Upper lobe of left lung (tissue), 4 donors: ENCODE data around the gene PLSCR3.

Source experiments
- CTCF ChIP-seq, 6 experiments: fragments of 450-650 bp in 4 of 6; fragments of 200-600 bp in 2 of 6; sonication (generic) in 2 of 6; IDR thresholded peaks; one replicate each; pipeline ENCODE4 v1.5.1; 2016 to 2019; ENCODE audit warnings: antibody characterized with exemption in 6 of 6
- EP300 ChIP-seq, 4 donors: sonication (generic); formaldehyde crosslinking; IDR thresholded peaks; one replicate each; pipeline ENCODE4 v1.5.1; 2017; ENCODE audit warnings: antibody characterized with exemption in 4 of 4, control low read depth in 2 of 4
- POLR2A ChIP-seq, 4 donors: fragments of 450-650 bp; IDR thresholded peaks; one replicate each; pipeline ENCODE4 v1.5.1; 2016 to 2017; ENCODE audit warnings: antibody characterized with exemption in 4 of 4, mild to moderate bottlenecking in 2 of 4
- POLR2AphosphoS5 ChIP-seq, 2 donors: sonication (generic); formaldehyde crosslinking; IDR thresholded peaks; one replicate each; pipeline ENCODE4 v1.5.1; 2017; ENCODE audit warnings: antibody characterized with exemption in 2 of 2

GRCh38 chr17:7379134-7379533 lies 15.2 kb downstream of the PLSCR3 start:
- no peak for TF ChIP-seq CTCF (IDR thresholded peaks at IDR 0.05)
- TF ChIP-seq POLR2A (IDR thresholded peaks at IDR 0.05) = no peak
- TF ChIP-seq EP300 (IDR thresholded peaks at IDR 0.05) = no peak
- TF ChIP-seq POLR2AphosphoS5 (IDR thresholded peaks at IDR 0.05) = no peak
